ENCODE measurements around the gene ARMC6.

GRCh38 chr19:19022380-19022961 is 10.9 kb upstream of the ARMC6 start:
- no peak for TF ChIP-seq CTCF (IDR thresholded peaks at IDR 0.05; ENCODE audit: low read depth, low read length)
- no peak for TF ChIP-seq MAX (IDR thresholded peaks at IDR 0.05; ENCODE audit: low read depth, low read length)
- no peak for TF ChIP-seq POLR2A (IDR thresholded peaks at IDR 0.05; ENCODE audit: extremely low read depth, insufficient read length)

All from NB4 (cell line).